GM23338 (cell line): Measurements from ENCODE around the gene SH3BP2. TPM values are rescaled to one million over a fixed set of nuclear protein-coding genes. Genes with fewer than 3 reads are reported as not detected.

Experiments
- polyA plus RNA-seq: library from polyadenylated mRNA; unstranded; fragments of >200 nt; fragmentation: Nextera tagmentation; extraction: Ambion mirVana; gene quantifications from 2 replicates; pipeline ENCODE4 v1.2.1, GENCODE V29; 2016
- total RNA-seq: library from RNA; depleted of rRNA; stranded (reverse); fragments of >200 nt; shearing (Covaris generic); gene quantifications from 2 replicates; pipeline ENCODE4 v1.2.3, GENCODE V29; 2014; rRNA removed

The SH3BP2 gene
- total and polyA plus RNA-seq, 2 experiments from 2014 or later: 15.2 to 43.9 TPM

Other genes with a start within 250 kb of the SH3BP2 start
- 60.2 and 61.4 TPM in 2 replicates for gene TNIP2, start 36.7 kb upstream of the SH3BP2 start, total RNA-seq
- gene TNIP2, start 36.7 kb upstream of the SH3BP2 start, polyA plus RNA-seq: 33.9 and 34.8 TPM in 2 replicates
- 126 and 144 TPM in 2 replicates for gene ADD1, start 50.8 kb downstream of the SH3BP2 start, total RNA-seq
- 119 and 126 TPM in 2 replicates for gene ADD1, start 50.8 kb downstream of the SH3BP2 start, polyA plus RNA-seq
- 24.2 and 29.9 TPM in 2 replicates for gene NOP14, start 170.3 kb downstream of the SH3BP2 start, total RNA-seq
- gene NOP14, start 170.3 kb downstream of the SH3BP2 start, polyA plus RNA-seq: 38.7 and 38.9 TPM in 2 replicates
- 0.82 and 1.4 TPM in 2 replicates for gene GRK4, start 170.5 kb downstream of the SH3BP2 start, total RNA-seq
- 1.3 and 2.4 TPM in 2 replicates for gene GRK4, start 170.5 kb downstream of the SH3BP2 start, polyA plus RNA-seq